K562 (cell line): ENCODE results near the gene FUNDC1. TPM values are rescaled to one million over a fixed set of nuclear protein-coding genes. Genes with fewer than 3 reads are reported as not detected.
A peak's percentile ranks its signal among the peaks of the same experiment; 100 is the strongest.

ENCODE experiments used
- ARID1B ChIP-seq: fragments of 450-650 bp; IDR thresholded peaks from 2 replicates; pipeline ENCODE4 v1.6.1; 2016; ENCODE audit warnings: antibody characterized with exemption, mild to moderate bottlenecking, inconsistent platforms
- ASH1L ChIP-seq: fragments of 450-650 bp; IDR thresholded peaks from 2 replicates; pipeline ENCODE4 v1.6.1; 2018; ENCODE audit warnings: borderline replicate concordance, mild to moderate bottlenecking, low read depth; ENCODE audit not compliant: partially characterized antibody
- BCOR ChIP-seq: fragments of 450-650 bp; IDR thresholded peaks from 2 replicates; pipeline ENCODE4 v1.6.1; 2016
- BRD4 ChIP-seq: fragments of 200-600 bp; sonication (generic); IDR thresholded peaks from 2 replicates; pipeline ENCODE4 v1.6.1; 2017; ENCODE audit warnings: inconsistent platforms
- HDGF ChIP-seq: fragments of 450-650 bp; IDR thresholded peaks from 2 replicates; pipeline ENCODE4 v1.6.1; 2016
- IFI16 ChIP-seq: fragments of 250-450 bp; sonication (Bioruptor Pico); IDR thresholded peaks from 2 replicates; pipeline ENCODE4 v2.1.2; 2022; ENCODE audit warnings: mild to moderate bottlenecking, inconsistent platforms
- PHF8 ChIP-seq: fragments of 200-600 bp; sonication (generic); IDR thresholded peaks from 2 replicates; pipeline ENCODE4 v1.6.1; 2012; ENCODE audit warnings: mixed run types, mild to moderate bottlenecking, inconsistent platforms, low read length, moderate library complexity, borderline replicate concordance
- POLR2AphosphoS2 ChIP-seq: IDR thresholded peaks from 2 replicates; pipeline ENCODE4 v1.6.1; 2012; ENCODE audit warnings: low read length, improper control_type of control experiment
- SMARCE1 ChIP-seq: fragments of 450-650 bp; IDR thresholded peaks from 2 replicates; pipeline ENCODE4 v1.7.1; 2016; ENCODE audit warnings: mild to moderate bottlenecking
- STAT5A ChIP-seq: IDR thresholded peaks from 2 replicates; pipeline ENCODE4 v1.6.1; 2012; ENCODE audit warnings: low read length, inconsistent platforms, borderline replicate concordance
- TAF9B ChIP-seq: fragments of 450-650 bp; IDR thresholded peaks from 2 replicates; pipeline ENCODE4 v1.6.1; 2018; ENCODE audit warnings: mild to moderate bottlenecking; ENCODE audit not compliant: partially characterized antibody
- TFAP4 ChIP-seq: sonication (generic); formaldehyde crosslinking; IDR thresholded peaks from 2 replicates; pipeline ENCODE4 v1.8.0; 2022; ENCODE audit warnings: missing genetic modification reagents, mild to moderate bottlenecking, moderate library complexity, borderline replicate concordance
- U2AF1 ChIP-seq: fragments of 200-400 bp; formaldehyde crosslinking; optimal IDR thresholded peaks from 2 replicates; pipeline ENCODE3; 2017; ENCODE audit warnings: mild to moderate bottlenecking, low read depth, low read length, moderate library complexity
- ZBTB33 ChIP-seq: sonication (generic); formaldehyde crosslinking; IDR thresholded peaks from 2 replicates; pipeline ENCODE4 v1.8.1; 2023; ENCODE audit warnings: mild to moderate bottlenecking, missing genetic modification reagents
- ZNF23 ChIP-seq: fragments of 250-450 bp; sonication (Bioruptor Pico); IDR thresholded peaks from 2 replicates; pipeline ENCODE4 v1.4.0; 2020; ENCODE audit warnings: mild to moderate bottlenecking
- ZNF239 ChIP-seq: fragments of 250-450 bp; sonication (Bioruptor Pico); IDR thresholded peaks from 2 replicates; pipeline ENCODE4 v1.4.0; 2020; ENCODE audit warnings: mild to moderate bottlenecking
- ZNF3 ChIP-seq: fragments of 250-450 bp; sonication (Bioruptor Pico); IDR thresholded peaks from 2 replicates; pipeline ENCODE4 v1.5.0; 2021; ENCODE audit warnings: mild to moderate bottlenecking, moderate library complexity
- ZNF324 ChIP-seq: fragments of 250-450 bp; sonication (Bioruptor Pico); IDR thresholded peaks from 2 replicates; pipeline ENCODE4 v1.4.0; 2020; ENCODE audit warnings: mild to moderate bottlenecking
- ZNF347 ChIP-seq: fragments of 450-650 bp; formaldehyde crosslinking; IDR thresholded peaks from 2 replicates; pipeline ENCODE4 v1.4.0; 2020; ENCODE audit warnings: low read depth, mild to moderate bottlenecking, moderate library complexity
- ZNF584 ChIP-seq: fragments of 200-800 bp; sonication (Bioruptor generic); IDR thresholded peaks from 2 replicates; pipeline ENCODE4 v1.6.1; 2016; ENCODE audit warnings: low read depth, mild to moderate bottlenecking, missing genetic modification characterization, missing compliant biosample characterization
- ZNF717 ChIP-seq: fragments of 250-450 bp; sonication (Bioruptor Pico); IDR thresholded peaks from 2 replicates; pipeline ENCODE4 v1.5.0; 2021
- polyA plus RNA-seq, 8 experiments: library from polyadenylated mRNA; depleted of rRNA in 4 of 8; stranded (reverse) in 5 of 8; unstranded in 3 of 8; fragments of >200 nt; fragmentation: Nextera tagmentation in 2 of 8; fragmentation: Illumina TruSeq in 1 of 8; extraction: Ambion mirVana in 2 of 8; extraction: Trizol in 1 of 8; gene quantifications; 2 replicates each; pipeline versions ENCODE4 v1.2.1 to v1.2.3, GENCODE V29; 2011 to 2014; ENCODE audit warnings: inconsistent platforms in 1 of 8, missing spikeins in 1 of 8
- total RNA-seq, 7 experiments: library from RNA; depleted of rRNA in 6 of 7; stranded (reverse); fragments of >200 nt in 6 of 7; fragmentation: Illumina TruSeq in 2 of 7; extraction: Trizol in 2 of 7; gene quantifications; 2 replicates each; pipeline versions ENCODE4 v1.2.1 to v1.2.3, GENCODE V29; 2011 to 2021; ENCODE audit warnings: low replicate concordance in 1 of 7
- TF ChIP-seq, protein P1 (sequence below): sonication (generic); formaldehyde crosslinking; IDR thresholded peaks from 2 replicates; pipeline ENCODE4 v1.8.1; 2022; ENCODE audit warnings: missing genetic modification reagents
- TF ChIP-seq, protein P2 (sequence below): fragments of 250-450 bp; sonication (Bioruptor Pico); IDR thresholded peaks from 2 replicates; pipeline ENCODE4 v1.8.0; 2021; ENCODE audit warnings: moderate library complexity, mild to moderate bottlenecking, inconsistent platforms
- TF ChIP-seq, protein P3 (sequence below): fragments of 450-650 bp; IDR thresholded peaks from 2 replicates; pipeline ENCODE4 v1.6.1; 2017; ENCODE audit warnings: antibody characterized with exemption

Gene FUNDC1
- total and polyA plus RNA-seq, 9 of the 15 experiments (the other 6 are each of a cell fraction or from before 2014, with no cell fraction given), result 15.6 to 59.1 (median 29.3) TPM

DNA sequence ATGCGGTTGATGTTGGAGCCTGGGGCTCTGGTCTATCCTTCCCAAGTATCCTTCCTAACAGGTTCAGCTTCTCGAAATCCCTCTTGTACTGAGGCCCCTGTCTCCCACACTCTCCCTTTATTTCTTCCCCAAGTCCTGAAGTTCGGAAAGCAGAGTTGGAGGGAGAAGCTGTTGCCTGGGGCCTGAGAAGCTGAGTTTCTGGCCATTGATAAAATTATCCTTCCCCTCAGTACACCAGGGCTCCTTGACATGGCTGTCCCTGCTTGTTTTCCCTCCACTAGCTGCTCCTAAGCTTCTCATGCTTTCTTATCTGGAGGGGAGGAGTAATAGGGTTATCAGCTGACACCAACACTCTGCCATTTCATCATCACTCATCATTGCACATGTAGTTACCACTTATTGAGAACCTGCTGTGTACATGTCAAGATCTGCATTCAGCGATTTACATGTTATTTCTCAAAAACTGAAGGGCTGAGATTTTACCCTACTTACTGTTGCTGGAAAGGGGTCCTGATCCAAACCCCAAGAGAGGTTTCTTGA lies 58.0 kb downstream of the FUNDC1 start (continued):
- TF ChIP-seq HDGF (no peak), ZNF324 (CRISPR knock-in tag) (no peak), PHF8 (no peak), U2AF1 (no peak), STAT5A (0 out of 2 replicates have a peak, but pooled peaks have one; percentile 11), ZNF239 (CRISPR knock-in tag) (no peak), ZNF347 (CRISPR knock-in tag) (no peak), SMARCE1 (no peak), IFI16 (no peak), TFAP4 (peak; percentile 62), ZBTB33 (no peak), ZNF717 (CRISPR knock-in tag) (no peak), POLR2AphosphoS2 (no peak), ZNF3 (CRISPR knock-in tag) (no peak), TAF9B (peak; percentile 25), ZNF23 (no peak), BRD4 (no peak), ASH1L (no peak), ARID1B (peak; percentile 77), BCOR (no peak), ZNF584 (no peak)
- TF ChIP-seq, protein P1, sequence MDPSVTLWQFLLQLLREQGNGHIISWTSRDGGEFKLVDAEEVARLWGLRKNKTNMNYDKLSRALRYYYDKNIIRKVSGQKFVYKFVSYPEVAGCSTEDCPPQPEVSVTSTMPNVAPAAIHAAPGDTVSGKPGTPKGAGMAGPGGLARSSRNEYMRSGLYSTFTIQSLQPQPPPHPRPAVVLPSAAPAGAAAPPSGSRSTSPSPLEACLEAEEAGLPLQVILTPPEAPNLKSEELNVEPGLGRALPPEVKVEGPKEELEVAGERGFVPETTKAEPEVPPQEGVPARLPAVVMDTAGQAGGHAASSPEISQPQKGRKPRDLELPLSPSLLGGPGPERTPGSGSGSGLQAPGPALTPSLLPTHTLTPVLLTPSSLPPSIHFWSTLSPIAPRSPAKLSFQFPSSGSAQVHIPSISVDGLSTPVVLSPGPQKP, result no peak
- TF ChIP-seq, protein P2, sequence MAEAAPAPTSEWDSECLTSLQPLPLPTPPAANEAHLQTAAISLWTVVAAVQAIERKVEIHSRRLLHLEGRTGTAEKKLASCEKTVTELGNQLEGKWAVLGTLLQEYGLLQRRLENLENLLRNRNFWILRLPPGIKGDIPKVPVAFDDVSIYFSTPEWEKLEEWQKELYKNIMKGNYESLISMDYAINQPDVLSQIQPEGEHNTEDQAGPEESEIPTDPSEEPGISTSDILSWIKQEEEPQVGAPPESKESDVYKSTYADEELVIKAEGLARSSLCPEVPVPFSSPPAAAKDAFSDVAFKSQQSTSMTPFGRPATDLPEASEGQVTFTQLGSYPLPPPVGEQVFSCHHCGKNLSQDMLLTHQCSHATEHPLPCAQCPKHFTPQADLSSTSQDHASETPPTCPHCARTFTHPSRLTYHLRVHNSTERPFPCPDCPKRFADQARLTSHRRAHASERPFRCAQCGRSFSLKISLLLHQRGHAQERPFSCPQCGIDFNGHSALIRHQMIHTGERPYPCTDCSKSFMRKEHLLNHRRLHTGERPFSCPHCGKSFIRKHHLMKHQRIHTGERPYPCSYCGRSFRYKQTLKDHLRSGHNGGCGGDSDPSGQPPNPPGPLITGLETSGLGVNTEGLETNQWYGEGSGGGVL, result no peak
- TF ChIP-seq, protein P3, sequence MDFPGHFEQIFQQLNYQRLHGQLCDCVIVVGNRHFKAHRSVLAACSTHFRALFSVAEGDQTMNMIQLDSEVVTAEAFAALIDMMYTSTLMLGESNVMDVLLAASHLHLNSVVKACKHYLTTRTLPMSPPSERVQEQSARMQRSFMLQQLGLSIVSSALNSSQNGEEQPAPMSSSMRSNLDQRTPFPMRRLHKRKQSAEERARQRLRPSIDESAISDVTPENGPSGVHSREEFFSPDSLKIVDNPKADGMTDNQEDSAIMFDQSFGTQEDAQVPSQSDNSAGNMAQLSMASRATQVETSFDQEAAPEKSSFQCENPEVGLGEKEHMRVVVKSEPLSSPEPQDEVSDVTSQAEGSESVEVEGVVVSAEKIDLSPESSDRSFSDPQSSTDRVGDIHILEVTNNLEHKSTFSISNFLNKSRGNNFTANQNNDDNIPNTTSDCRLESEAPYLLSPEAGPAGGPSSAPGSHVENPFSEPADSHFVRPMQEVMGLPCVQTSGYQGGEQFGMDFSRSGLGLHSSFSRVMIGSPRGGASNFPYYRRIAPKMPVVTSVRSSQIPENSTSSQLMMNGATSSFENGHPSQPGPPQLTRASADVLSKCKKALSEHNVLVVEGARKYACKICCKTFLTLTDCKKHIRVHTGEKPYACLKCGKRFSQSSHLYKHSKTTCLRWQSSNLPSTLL, result no peak
